A549 (cell line): Measurements from ENCODE around the gene OOSP3. TPM values are rescaled to one million over a fixed set of nuclear protein-coding genes. Genes with fewer than 3 reads are reported as not detected.
"Not testable (repeated sequence)": the region's sequence is repeated elsewhere in the genome, so short reads cannot be mapped to it uniquely, and the experiment has no call there.

Experiments
- ATAC-seq, 2 experiments: fragments of 200-7000 bp in 1 of 2; fragments of >200 bp in 1 of 2; cut with Nextera tagmentation in 1 of 2; cut with Tn5 transposase in 1 of 2; 3 replicates each; pipeline versions ENCODE4 v1.8.0 to v1.9.1; 2018 to 2020; ENCODE audit warnings: mild to moderate bottlenecking in 1 of 2, moderate library complexity in 1 of 2
- CTCF ChIA-PET: fragments of 300-600 bp; sonication (Branson Sonifier 250); formaldehyde crosslinking; extraction: SDS; loops from one replicate; lab custom pipeline; 2021; ENCODE audit warnings: antibody characterized with exemption, inconsistent platforms; lab: Yijun Ruan, JAX
- POLR2A ChIA-PET: fragments of 350-600 bp; formaldehyde crosslinking; extraction: SDS; loops from one replicate; lab custom pipeline; 2021; ENCODE audit warnings: antibody characterized with exemption, inconsistent platforms; lab: Yijun Ruan, JAX
- DNase-seq, 2 experiments: peaks; one replicate each; pipeline versions ENCODE4 v3.0.0 to v3.0.0-alpha.2; 2011 to 2016; ENCODE audit warnings: low read depth in 1 of 2, low spot score in 1 of 2
- FAIRE-seq: peaks from 2 replicates; lab custom pipeline; 2011; peaks lifted over from hg19 to GRCh38; lab: Jason Lieb, UNC
- H3K27ac ChIP-seq, 2 experiments: fragments of >200 bp; sonication (Bioruptor Twin); formaldehyde crosslinking; 3 replicates each; pipeline ENCODE4 v1.5.1; 2016 to 2017
- H3K4me1 ChIP-seq: fragments of >200 bp; sonication (Bioruptor Twin); formaldehyde crosslinking; 3 replicates; pipeline ENCODE4 v1.6.1; 2016
- H3K4me2 ChIP-seq: fragments of >200 bp; sonication (Bioruptor Twin); formaldehyde crosslinking; 3 replicates; pipeline ENCODE4 v1.6.1; 2016
- H3K4me3 ChIP-seq: fragments of >200 bp; sonication (Bioruptor Twin); formaldehyde crosslinking; 3 replicates; pipeline ENCODE4 v1.5.1; 2016
- H3K9me3 ChIP-seq: fragments of >200 bp; sonication (Bioruptor Twin); formaldehyde crosslinking; 3 replicates; pipeline ENCODE4 v1.6.1; 2016
- CBX2 ChIP-seq: fragments of 200-600 bp; sonication (generic); IDR thresholded peaks from 2 replicates; pipeline ENCODE4 v1.6.1; 2016; ENCODE audit warnings: low read depth, mild to moderate bottlenecking, borderline replicate concordance
- CBX8 ChIP-seq: fragments of 200-600 bp; sonication (generic); IDR thresholded peaks from 2 replicates; pipeline ENCODE4 v1.6.1; 2016
- CTCF ChIP-seq: fragments of >200 bp; sonication (Bioruptor Twin); formaldehyde crosslinking; IDR thresholded peaks from 3 replicates; pipeline ENCODE4 v1.5.1; 2016
- EHF ChIP-seq: fragments of 250-450 bp; sonication (Bioruptor Pico); IDR thresholded peaks from 2 replicates; pipeline ENCODE4 v1.5.0; 2020; ENCODE audit warnings: mild to moderate bottlenecking
- GATA3 ChIP-seq: IDR thresholded peaks from 2 replicates; pipeline ENCODE4 v1.6.1; 2012; ENCODE audit warnings: borderline replicate concordance
- HEYL ChIP-seq: fragments of 250-450 bp; sonication (Bioruptor Pico); IDR thresholded peaks from 2 replicates; pipeline ENCODE4 v1.8.0; 2021; ENCODE audit warnings: mild to moderate bottlenecking, moderate library complexity
- HMGXB4 ChIP-seq: fragments of 250-450 bp; sonication (Bioruptor Pico); IDR thresholded peaks from 2 replicates; pipeline ENCODE4 v1.5.0; 2021; ENCODE audit warnings: mild to moderate bottlenecking, moderate library complexity, borderline replicate concordance
- HOXA7 ChIP-seq: fragments of 250-450 bp; sonication (Bioruptor Pico); IDR thresholded peaks from 2 replicates; pipeline ENCODE4 v1.5.0; 2020; ENCODE audit warnings: mild to moderate bottlenecking, moderate library complexity
- HOXB13 ChIP-seq: fragments of 250-450 bp; sonication (Bioruptor Pico); IDR thresholded peaks from 2 replicates; pipeline ENCODE4 v1.5.0; 2020; ENCODE audit warnings: low read depth, mild to moderate bottlenecking, moderate library complexity
- MAFK ChIP-seq: fragments of 450-650 bp; IDR thresholded peaks from 2 replicates; pipeline ENCODE4 v1.6.1; 2014; ENCODE audit not compliant: partially characterized antibody
- MYC ChIP-seq: IDR thresholded peaks from 2 replicates; pipeline ENCODE4 v1.6.1; 2012; ENCODE audit warnings: mild to moderate bottlenecking, inconsistent platforms, low read length, improper control_type of control experiment, borderline replicate concordance
- POLR2AphosphoS2 ChIP-seq: conservative IDR thresholded peaks from 2 replicates; pipeline ENCODE4 v1.6.1; 2012; ENCODE audit warnings: low read length, improper control_type of control experiment, inconsistent platforms
- RCOR1 ChIP-seq: fragments of 150-350 bp; IDR thresholded peaks from 2 replicates; pipeline ENCODE4 v1.6.1; 2014; ENCODE audit warnings: antibody characterized with exemption, low read length, low read depth
- ZFP36 ChIP-seq: fragments of 450-650 bp; IDR thresholded peaks from 2 replicates; pipeline ENCODE4 v1.6.1; 2014; ENCODE audit warnings: borderline replicate concordance; ENCODE audit not compliant: partially characterized antibody
- ZSCAN20 ChIP-seq: fragments of 250-450 bp; sonication (Bioruptor Pico); IDR thresholded peaks from 2 replicates; pipeline ENCODE4 v1.8.0; 2022; ENCODE audit warnings: mild to moderate bottlenecking, moderate library complexity
- WGBS: methylation state at CpG from one replicate; pipeline ENCODE4 v1.1.6; 2017; ENCODE audit errors: missing lambda C conversion rate; 5-methylcytosine and 5-hydroxymethylcytosine counted together
- polyA plus RNA-seq, 4 experiments: library from polyadenylated mRNA; depleted of rRNA in 3 of 4; stranded (reverse); fragments of >200 nt; fragmentation: RNase III in 1 of 4; extraction: RNeasy Plus Mini Kit Qiagen cat#74134 plus additional on column Dnase treatment in 1 of 4; gene quantifications; 2 replicates in 3 of 4; 3 replicates in 1 of 4; pipeline ENCODE4 v1.2.3, GENCODE V29; 2011 to 2017
- TF ChIP-seq, protein P1 (sequence below): IDR thresholded peaks from 2 replicates; pipeline ENCODE4 v1.6.1; 2012
- TF ChIP-seq, protein P2 (sequence below): fragments of >200 bp; sonication (Bioruptor Twin); formaldehyde crosslinking; IDR thresholded peaks from 2 replicates; pipeline ENCODE4 v1.6.1; 2016
- TF ChIP-seq, protein P3 (sequence below): fragments of 200-600 bp; sonication (generic); IDR thresholded peaks from 2 replicates; pipeline ENCODE4 v1.6.1; 2016; ENCODE audit warnings: antibody characterized with exemption, mild to moderate bottlenecking, moderate library complexity

OOSP3 gene
- polyA plus RNA-seq, 2 of the 4 experiments (the other 2 are of a cell fraction): not detected

DNA sequence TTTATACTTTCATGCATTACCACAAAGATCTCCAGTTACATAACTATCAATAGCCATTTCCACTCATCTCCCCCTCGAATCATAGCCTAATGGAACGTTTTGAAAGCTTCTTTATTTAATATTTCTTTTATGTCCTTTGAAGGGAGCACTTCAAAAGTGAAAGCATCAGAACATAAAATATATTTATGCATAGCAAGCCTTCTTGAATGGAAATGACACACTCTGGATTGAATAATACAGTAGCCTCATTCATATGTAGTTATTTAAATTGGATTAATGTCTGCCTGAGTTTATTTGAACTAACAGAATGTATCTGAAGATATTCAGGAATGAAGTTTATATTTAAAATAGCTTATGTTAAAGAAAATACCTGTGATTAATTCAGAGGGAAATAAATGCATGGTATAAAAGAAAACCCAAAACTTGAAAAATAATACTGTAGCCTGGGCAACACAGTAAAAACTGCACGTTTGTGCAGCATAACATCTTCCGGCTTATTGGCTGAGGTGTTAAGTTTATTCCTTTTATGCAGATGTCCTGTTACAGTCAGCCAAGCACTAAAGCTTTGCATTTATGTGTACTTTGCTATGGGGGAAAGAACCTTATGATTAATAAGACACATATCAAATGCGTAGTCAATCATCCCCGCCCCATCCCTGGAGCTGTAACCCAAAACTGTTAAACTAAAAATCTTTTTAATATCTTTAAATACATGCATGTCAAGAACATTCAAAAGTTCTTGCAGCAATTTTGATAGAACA, 22.0 kb downstream of the OOSP3 start (continued):
- TF ChIP-seq ZSCAN20 (CRISPR knock-in tag): no peak
- no peak for TF ChIP-seq ZFP36
- no peak for TF ChIP-seq CTCF
- TF ChIP-seq HOXB13 (CRISPR knock-in tag): no peak
- TF ChIP-seq CBX2: no peak
- TF ChIP-seq, protein P1, sequence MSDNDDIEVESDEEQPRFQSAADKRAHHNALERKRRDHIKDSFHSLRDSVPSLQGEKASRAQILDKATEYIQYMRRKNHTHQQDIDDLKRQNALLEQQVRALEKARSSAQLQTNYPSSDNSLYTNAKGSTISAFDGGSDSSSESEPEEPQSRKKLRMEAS: no peak
- TF ChIP-seq, protein P2, sequence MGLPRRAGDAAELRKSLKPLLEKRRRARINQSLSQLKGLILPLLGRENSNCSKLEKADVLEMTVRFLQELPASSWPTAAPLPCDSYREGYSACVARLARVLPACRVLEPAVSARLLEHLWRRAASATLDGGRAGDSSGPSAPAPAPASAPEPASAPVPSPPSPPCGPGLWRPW: no peak
- no peak for TF ChIP-seq GATA3
- no peak for TF ChIP-seq POLR2AphosphoS2

DNA sequence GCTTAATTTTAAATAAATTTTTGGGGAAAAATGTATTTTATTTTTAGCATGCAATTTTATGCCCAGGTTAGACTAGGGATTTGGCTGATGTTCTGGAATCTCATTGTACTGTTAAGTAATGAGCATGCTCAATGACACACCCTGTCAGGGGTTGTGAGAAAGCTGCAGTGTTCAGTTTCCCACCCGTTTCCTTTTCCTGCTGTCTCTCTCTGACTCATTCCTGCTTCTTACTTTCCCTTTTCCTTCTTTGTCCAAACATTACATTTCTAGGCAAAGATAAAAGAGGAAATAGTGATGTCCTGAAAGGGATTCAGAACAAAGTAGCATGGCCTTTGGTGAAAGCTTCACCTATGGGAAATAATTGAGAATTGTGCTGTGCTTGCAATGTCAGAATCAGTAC, 22.7 kb downstream of the OOSP3 start:
- ChIA-PET POLR2A (no interaction called here), CTCF (no interaction called here)
- ATAC-seq (no peak; a peak in 1 of 6 replicates), FAIRE-seq (no peak), DNase-seq (peak in 1 of 2 experiments; percentile 39)
- Histone ChIP-seq H3K4me3 (no peak overlapping the region), H3K4me2 (no peak overlapping the region), H3K4me1 (no peaks in the 10 kb centered on the region), H3K27ac (no peak overlapping the region), H3K9me3 (no peaks in the 10 kb centered on the region)
- WGBS: 8% methylated on average over 1 of the region's 1 CpG
- no peak for TF ChIP-seq EHF
- no peak for TF ChIP-seq HMGXB4 (CRISPR knock-in tag)
- no peak for TF ChIP-seq MYC
- no peak for TF ChIP-seq RCOR1
- TF ChIP-seq HEYL (CRISPR knock-in tag): no peak
- TF ChIP-seq CBX8: no peak
- no peak for TF ChIP-seq GATA3
- TF ChIP-seq, protein P3, sequence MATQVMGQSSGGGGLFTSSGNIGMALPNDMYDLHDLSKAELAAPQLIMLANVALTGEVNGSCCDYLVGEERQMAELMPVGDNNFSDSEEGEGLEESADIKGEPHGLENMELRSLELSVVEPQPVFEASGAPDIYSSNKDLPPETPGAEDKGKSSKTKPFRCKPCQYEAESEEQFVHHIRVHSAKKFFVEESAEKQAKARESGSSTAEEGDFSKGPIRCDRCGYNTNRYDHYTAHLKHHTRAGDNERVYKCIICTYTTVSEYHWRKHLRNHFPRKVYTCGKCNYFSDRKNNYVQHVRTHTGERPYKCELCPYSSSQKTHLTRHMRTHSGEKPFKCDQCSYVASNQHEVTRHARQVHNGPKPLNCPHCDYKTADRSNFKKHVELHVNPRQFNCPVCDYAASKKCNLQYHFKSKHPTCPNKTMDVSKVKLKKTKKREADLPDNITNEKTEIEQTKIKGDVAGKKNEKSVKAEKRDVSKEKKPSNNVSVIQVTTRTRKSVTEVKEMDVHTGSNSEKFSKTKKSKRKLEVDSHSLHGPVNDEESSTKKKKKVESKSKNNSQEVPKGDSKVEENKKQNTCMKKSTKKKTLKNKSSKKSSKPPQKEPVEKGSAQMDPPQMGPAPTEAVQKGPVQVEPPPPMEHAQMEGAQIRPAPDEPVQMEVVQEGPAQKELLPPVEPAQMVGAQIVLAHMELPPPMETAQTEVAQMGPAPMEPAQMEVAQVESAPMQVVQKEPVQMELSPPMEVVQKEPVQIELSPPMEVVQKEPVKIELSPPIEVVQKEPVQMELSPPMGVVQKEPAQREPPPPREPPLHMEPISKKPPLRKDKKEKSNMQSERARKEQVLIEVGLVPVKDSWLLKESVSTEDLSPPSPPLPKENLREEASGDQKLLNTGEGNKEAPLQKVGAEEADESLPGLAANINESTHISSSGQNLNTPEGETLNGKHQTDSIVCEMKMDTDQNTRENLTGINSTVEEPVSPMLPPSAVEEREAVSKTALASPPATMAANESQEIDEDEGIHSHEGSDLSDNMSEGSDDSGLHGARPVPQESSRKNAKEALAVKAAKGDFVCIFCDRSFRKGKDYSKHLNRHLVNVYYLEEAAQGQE: no peak
- TF ChIP-seq HOXB13 (CRISPR knock-in tag): no peak
- no peak for TF ChIP-seq HOXA7
- TF ChIP-seq MAFK: no peak

GRCh38 chr11:59903569-59903968, 25.0 kb downstream of the OOSP3 start:
- H3K4me3 ChIP-seq, H3K27ac ChIP-seq, H3K9me3 ChIP-seq, H3K4me2 ChIP-seq, DNase-seq, H3K4me1 ChIP-seq, POLR2A ChIA-PET, ATAC-seq, FAIRE-seq: not testable (repeated sequence)
- 3% methylated on average over 2 of the region's 2 CpGs for WGBS
- CTCF ChIA-PET: interaction anchor here (0.9 kb wide), 1 partner anchor 15 kb away, joined by 4 read pairs; no protein-coding TSS in a partner anchor
